PC-9 (cell line): ENCODE measurements around the gene CD200.

ENCODE experiments used
- CTCF ChIP-seq: fragments of 200-600 bp; sonication (generic); conservative IDR thresholded peaks from 2 replicates; pipeline ENCODE4 v1.6.1; 2017; ENCODE audit warnings: mixed run types, antibody characterized with exemption, mild to moderate bottlenecking, moderate library complexity
- EZH2 ChIP-seq: fragments of 200-600 bp; sonication (generic); IDR thresholded peaks from 2 replicates; pipeline ENCODE4 v1.8.0; 2017; ENCODE audit warnings: antibody characterized with exemption, low read depth

GRCh38 chr3:112374333-112374734 is 41.4 kb downstream of the CD200 start:
- TF ChIP-seq CTCF (no peak), EZH2 (no peak)
